Fibroblast of peridontal ligament (primary cell): ENCODE data around the gene COPS9.

ENCODE experiments used
- DNase-seq: peaks from one replicate; pipeline ENCODE4 v3.0.0-alpha.2; 2010; ENCODE audit errors: extremely low read depth

The COPS9 gene

GRCh38 chr2:240166191-240166590, 30.1 kb upstream of the COPS9 start:
- DNase-seq = no peak

- no peak for DNase-seq
These were observed 29.6 kb upstream of the COPS9 start for GRCh38 chr2:240165661-240166060.

DNA sequence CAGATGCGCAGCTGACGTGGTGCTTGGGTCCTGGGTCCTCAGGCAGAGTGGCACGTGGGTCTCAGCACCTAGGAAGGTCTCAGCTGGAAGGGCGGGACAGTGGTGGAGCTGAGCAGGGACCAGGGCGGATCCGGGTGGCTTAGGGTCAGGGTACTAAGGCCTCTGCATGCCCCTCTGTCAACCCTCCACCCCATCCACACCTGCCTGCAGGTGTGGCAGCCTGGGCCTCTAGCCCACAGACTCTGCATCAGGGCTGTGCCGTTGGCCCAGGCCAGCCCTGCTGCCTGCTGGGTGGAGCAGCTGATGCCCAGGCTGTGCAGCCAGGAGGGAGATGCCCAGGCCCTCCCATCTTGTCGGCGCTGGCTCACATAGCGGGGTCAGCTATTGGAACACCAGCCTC, 28.9 kb upstream of the COPS9 start:
- DNase-seq = no peak

GRCh38 chr2:240164586-240164985, 28.5 kb upstream of the COPS9 start:
- DNase-seq = no peak

- DNase-seq = no peak
These were observed 27.9 kb upstream of the COPS9 start for GRCh38 chr2:240163844-240164574.

- no peak for DNase-seq
These were observed 27.0 kb upstream of the COPS9 start for GRCh38 chr2:240162939-240163714.

DNA sequence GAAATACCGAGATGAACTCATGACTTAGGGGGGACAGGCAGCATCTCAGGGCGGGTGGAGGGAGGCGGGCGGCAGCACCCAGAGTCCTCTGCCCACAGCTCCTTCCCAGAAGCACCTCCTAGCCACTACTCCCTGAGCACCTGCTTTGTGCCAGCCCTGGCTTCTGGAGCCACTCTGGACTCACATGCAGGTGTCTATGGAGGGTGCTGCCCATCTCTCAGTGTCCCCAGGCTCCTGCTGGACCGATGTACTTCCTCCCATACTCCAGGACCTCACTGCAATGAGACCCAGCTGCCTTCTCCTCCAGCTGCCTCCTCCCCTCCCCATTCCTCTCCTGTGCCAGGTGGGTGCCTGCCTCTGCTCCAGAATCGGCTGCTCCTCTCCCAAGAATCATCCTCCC, 26.4 kb upstream of the COPS9 start:
- no peak for DNase-seq

GRCh38 chr2:240162032-240162431, 25.9 kb upstream of the COPS9 start:
- DNase-seq = no peak

DNA sequence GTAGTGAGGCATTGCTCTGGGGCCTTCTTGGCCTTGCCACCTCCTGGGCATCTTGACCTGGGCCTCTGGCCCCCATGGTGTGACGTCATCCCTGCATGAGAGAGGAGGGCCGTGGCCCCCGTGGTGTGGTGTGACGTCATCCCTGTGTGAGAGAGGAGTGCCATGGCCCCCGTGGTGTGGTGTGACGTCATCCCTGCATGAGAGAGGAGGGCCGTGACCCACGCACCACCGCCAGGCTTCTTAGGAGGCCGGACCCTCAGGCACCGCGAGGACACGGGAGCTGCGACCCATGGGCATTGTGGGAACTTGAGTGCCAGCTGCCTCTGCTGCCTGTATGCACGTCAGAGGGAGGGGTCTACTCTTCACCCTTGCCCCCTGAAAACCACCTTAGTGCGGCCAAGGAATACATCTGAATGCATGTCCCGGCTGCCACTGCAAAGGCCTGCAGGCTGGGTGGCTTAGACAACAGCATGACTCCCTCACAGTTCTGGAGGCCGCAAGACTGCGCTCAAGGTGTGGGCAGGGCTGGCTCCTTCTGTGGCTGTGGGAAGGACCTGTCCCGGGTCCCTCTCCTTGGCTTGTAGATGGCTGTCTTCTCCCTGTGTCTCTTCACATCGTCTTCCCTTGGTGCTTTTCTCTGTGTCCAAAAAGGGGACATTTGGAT, 25.1 kb upstream of the COPS9 start:
- no peak for DNase-seq

- DNase-seq = no peak
These were observed 24.4 kb upstream of the COPS9 start for GRCh38 chr2:240160291-240161086.

DNA sequence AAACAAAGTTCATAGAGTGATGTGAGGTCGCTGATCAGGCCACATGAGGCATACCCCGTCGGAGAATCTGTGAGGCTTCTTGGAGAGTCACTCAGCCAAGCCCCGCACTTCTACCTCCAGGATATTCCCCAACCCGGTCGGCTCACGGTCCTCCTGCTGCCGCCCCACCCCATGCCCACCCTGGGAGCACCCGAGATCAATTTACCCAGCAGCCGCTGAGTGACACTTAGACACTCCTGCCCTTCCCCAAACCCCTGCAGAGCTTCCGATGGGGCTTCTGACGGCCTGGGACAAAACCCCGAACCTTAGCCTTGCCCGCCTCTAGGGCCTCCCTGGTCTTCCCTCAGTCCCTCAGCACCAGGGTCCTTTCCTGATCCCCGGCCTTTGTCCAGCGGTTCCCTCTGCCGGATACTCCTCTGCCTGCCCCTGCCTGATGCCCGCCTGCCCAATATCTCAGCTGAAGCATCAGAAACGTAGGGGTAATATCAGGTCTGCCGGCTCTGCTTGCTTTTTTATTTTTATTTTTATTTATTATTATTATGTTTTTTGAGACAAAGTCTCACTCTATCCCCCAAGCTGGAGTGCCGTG, 23.2 kb upstream of the COPS9 start:
- no peak for DNase-seq

- DNase-seq = no peak
These were observed 21.0 kb upstream of the COPS9 start for GRCh38 chr2:240157147-240157470.

DNA sequence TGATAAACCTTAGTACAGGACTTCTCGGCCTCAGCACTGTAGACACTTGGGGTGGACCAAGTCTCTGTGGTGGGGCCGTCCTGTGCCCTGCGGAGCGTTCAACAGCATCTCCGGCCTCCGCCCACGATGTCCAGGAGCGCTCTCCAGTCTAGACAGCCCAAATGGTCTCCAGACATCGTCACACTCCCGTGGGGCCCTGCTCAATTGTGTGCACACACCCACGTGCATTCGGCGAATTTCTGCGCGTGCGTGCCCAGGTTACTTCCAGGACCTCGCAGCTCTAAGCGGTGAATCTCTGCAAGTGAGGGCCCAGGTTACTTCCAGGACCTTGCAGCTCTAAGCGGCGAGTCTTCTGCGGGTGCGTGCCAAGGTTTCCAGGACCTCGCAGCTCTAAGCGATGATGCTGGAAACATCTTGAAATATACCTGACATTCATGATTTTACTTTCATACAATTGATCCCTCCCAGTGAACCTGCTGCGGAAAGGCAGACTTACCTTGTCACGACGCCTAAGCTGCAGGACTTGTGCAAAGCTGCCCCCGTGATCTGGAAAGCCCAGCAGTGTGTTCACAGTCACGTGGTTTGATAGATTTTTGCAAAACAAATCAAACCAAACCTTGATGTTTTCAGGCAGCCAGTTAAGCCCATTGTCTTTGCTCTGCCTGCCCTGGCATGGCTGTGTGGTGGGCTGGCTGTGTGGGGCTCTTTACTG, 20.5 kb upstream of the COPS9 start:
- DNase-seq = no peak

- DNase-seq = no peak
These were observed 19.8 kb upstream of the COPS9 start for GRCh38 chr2:240155745-240156390.

DNA sequence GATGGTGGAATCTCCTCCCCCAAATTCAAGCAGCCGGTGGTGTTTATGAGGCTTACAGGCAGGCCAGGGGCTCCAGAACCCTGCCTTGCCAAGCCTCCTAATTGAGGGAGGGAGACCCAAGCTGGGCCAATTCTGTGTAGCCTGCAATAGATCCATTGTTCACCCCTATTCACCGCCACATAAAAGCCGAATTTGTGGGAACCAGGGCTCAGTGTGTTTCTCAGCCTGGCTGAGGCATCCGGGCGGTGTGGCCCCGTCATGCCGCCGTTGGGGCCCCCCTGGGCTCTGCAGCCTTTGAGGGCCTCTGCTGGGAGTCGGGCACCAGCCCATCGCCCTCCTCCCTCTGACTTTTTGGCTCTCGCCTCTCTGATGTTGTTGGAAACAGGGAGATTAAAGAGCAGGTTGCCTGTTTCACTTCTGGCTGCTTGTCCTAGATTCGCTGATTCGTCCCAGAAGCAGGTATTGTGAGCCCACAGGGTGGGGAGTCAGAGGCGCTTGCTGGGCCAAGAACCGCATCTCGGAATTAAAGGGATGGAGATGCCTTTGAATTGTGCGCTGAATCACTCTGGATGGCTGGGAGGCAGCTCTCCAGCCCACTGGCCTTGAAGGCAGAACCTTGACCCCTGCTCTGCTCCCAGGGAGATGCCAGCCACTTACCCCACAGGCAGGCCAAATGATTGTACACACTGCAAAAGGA, 19.1 kb upstream of the COPS9 start:
- DNase-seq = no peak

DNA sequence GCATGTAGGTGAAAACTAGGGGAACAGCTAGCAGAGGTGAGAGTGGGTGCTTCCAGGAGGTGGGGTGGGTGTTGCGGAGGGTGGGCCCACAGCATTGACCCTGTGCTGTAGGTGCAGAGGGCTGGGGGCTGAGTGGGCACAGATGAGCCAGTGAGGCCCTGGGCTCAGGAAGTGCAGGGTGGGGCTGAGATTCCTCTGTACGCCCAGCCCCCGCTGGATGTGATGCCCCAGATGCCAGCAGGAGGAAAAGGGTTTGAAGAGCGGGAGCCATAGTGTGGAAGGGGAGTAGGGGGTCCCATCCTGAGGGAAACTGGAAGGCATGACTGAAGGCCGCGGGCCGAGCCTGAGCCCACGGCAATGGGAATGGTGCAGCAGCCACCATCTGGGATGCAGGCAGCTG, 18.5 kb upstream of the COPS9 start:
- DNase-seq = no peak

GRCh38 chr2:240153418-240153817, 17.3 kb upstream of the COPS9 start:
- DNase-seq = no peak

DNA sequence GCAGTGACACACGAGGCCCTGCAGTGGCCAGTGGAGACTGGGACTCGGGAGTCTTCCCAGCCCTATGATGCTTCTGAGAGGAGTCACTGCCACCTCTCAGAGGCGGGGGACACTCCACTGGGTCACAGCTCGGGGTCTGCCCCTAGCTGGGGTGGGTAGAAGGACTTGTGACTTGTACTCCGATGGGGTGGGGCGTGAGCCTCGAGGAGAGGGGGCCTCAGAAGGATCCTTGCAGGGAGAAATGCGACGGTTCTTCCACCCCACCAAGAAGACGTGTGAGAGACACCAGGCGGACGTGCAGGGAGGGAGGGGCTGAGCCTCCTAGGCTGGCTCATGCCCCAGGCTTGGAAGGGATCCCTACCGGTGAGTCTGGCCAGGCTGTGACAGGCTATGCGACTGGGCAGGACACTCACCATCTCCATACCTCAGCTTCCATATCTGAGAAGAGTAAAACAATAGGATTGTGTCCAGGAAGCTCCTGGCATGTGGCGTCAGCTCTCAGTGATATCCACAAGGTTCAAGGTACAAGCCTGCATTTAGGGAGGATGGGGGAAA, 15.4 kb upstream of the COPS9 start:
- DNase-seq = no peak

GRCh38 chr2:240149943-240150784, 14.1 kb upstream of the COPS9 start:
- peak; percentile 20 for DNase-seq
